Measurements from ENCODE around the gene OSBPL9.

OSBPL9 gene

GRCh38 chr1:51755437-51755836, 138.5 kb downstream of the OSBPL9 start:
- peaks cover 16% of the 10 kb centered on the region for H3K36me3 ChIP-seq (ENCODE audit: control insufficient read depth, insufficient read depth, low read length)

GRCh38 chr1:51756290-51756689, 139.4 kb downstream of the OSBPL9 start:
- Histone ChIP-seq H3K36me3 (ENCODE audit: control insufficient read depth, insufficient read depth, low read length) (peaks cover 16% of the 10 kb centered on the region), H3K27ac (ENCODE audit: insufficient read depth, low read length, poor library complexity, severe bottlenecking) (no peak overlapping the region), H3K4me1 (ENCODE audit: control insufficient read depth, insufficient read depth, low read length, poor library complexity, severe bottlenecking) (no peaks in the 10 kb centered on the region), H3K4me3 (ENCODE audit: insufficient read depth, low read depth, low read length, poor library complexity, severe bottlenecking) (no peak overlapping the region), H3K27me3 (replicated peaks; ENCODE audit: control insufficient read depth, insufficient read depth, low read length, poor library complexity, severe bottlenecking) (no peaks in the 10 kb centered on the region), H3K9me3 (ENCODE audit: control insufficient read depth, low read length) (no peaks in the 10 kb centered on the region)
- no peak for DNase-seq

More at GRCh38 chr1:51755437-51755836, 138.5 kb downstream of the OSBPL9 start:
- H3K27me3 ChIP-seq (replicated peaks; ENCODE audit: control insufficient read depth, insufficient read depth, low read length, poor library complexity, severe bottlenecking) = no peaks in the 10 kb centered on the region
- no peak overlapping the region for H3K4me3 ChIP-seq (ENCODE audit: insufficient read depth, low read depth, low read length, poor library complexity, severe bottlenecking)
- no peaks in the 10 kb centered on the region for H3K4me1 ChIP-seq (ENCODE audit: control insufficient read depth, insufficient read depth, low read length, poor library complexity, severe bottlenecking)
- H3K9me3 ChIP-seq (ENCODE audit: control insufficient read depth, low read length) = no peaks in the 10 kb centered on the region
- no peak for DNase-seq
- no peak overlapping the region for H3K27ac ChIP-seq (ENCODE audit: insufficient read depth, low read length, poor library complexity, severe bottlenecking)

- DNase-seq = no peak
- peaks cover 11% of the 10 kb centered on the region for H3K36me3 ChIP-seq (ENCODE audit: control insufficient read depth, insufficient read depth, low read length)
- no peaks in the 10 kb centered on the region for H3K27me3 ChIP-seq (replicated peaks; ENCODE audit: control insufficient read depth, insufficient read depth, low read length, poor library complexity, severe bottlenecking)
- no peaks in the 10 kb centered on the region for H3K4me1 ChIP-seq (ENCODE audit: control insufficient read depth, insufficient read depth, low read length, poor library complexity, severe bottlenecking)
- H3K27ac ChIP-seq (ENCODE audit: insufficient read depth, low read length, poor library complexity, severe bottlenecking) = no peak overlapping the region
- no peak overlapping the region for H3K4me3 ChIP-seq (ENCODE audit: insufficient read depth, low read depth, low read length, poor library complexity, severe bottlenecking)
- no peaks in the 10 kb centered on the region for H3K9me3 ChIP-seq (ENCODE audit: control insufficient read depth, low read length)
Measured at GRCh38 chr1:51758310-51758709, 141.4 kb downstream of the OSBPL9 start.

- Histone ChIP-seq H3K36me3 (ENCODE audit: control insufficient read depth, insufficient read depth, low read length) (peaks cover 16% of the 10 kb centered on the region), H3K27ac (ENCODE audit: insufficient read depth, low read length, poor library complexity, severe bottlenecking) (no peak overlapping the region), H3K27me3 (replicated peaks; ENCODE audit: control insufficient read depth, insufficient read depth, low read length, poor library complexity, severe bottlenecking) (no peaks in the 10 kb centered on the region), H3K4me3 (ENCODE audit: insufficient read depth, low read depth, low read length, poor library complexity, severe bottlenecking) (no peak overlapping the region), H3K9me3 (ENCODE audit: control insufficient read depth, low read length) (no peaks in the 10 kb centered on the region), H3K4me1 (ENCODE audit: control insufficient read depth, insufficient read depth, low read length, poor library complexity, severe bottlenecking) (no peaks in the 10 kb centered on the region)
- no peak for DNase-seq
Measured at GRCh38 chr1:51760872-51761271, 144.0 kb downstream of the OSBPL9 start.

GRCh38 chr1:51761351-51761750, 144.5 kb downstream of the OSBPL9 start:
- Histone ChIP-seq H3K4me3 (ENCODE audit: insufficient read depth, low read depth, low read length, poor library complexity, severe bottlenecking) (no peak overlapping the region), H3K4me1 (ENCODE audit: control insufficient read depth, insufficient read depth, low read length, poor library complexity, severe bottlenecking) (no peaks in the 10 kb centered on the region), H3K9me3 (ENCODE audit: control insufficient read depth, low read length) (no peaks in the 10 kb centered on the region), H3K27ac (ENCODE audit: insufficient read depth, low read length, poor library complexity, severe bottlenecking) (no peak overlapping the region), H3K36me3 (ENCODE audit: control insufficient read depth, insufficient read depth, low read length) (peaks cover 16% of the 10 kb centered on the region), H3K27me3 (replicated peaks; ENCODE audit: control insufficient read depth, insufficient read depth, low read length, poor library complexity, severe bottlenecking) (no peaks in the 10 kb centered on the region)
- no peak for DNase-seq

GRCh38 chr1:51768971-51769588, 152.2 kb downstream of the OSBPL9 start:
- H3K4me1 ChIP-seq (ENCODE audit: control insufficient read depth, insufficient read depth, low read length, poor library complexity, severe bottlenecking) = no peaks in the 10 kb centered on the region
- no peak overlapping the region for H3K4me3 ChIP-seq (ENCODE audit: insufficient read depth, low read depth, low read length, poor library complexity, severe bottlenecking)
- H3K36me3 ChIP-seq (ENCODE audit: control insufficient read depth, insufficient read depth, low read length) = peaks cover 30% of the 10 kb centered on the region
- no peak for DNase-seq
- no peak overlapping the region for H3K27ac ChIP-seq (ENCODE audit: insufficient read depth, low read length, poor library complexity, severe bottlenecking)
- H3K27me3 ChIP-seq (replicated peaks; ENCODE audit: control insufficient read depth, insufficient read depth, low read length, poor library complexity, severe bottlenecking) = no peaks in the 10 kb centered on the region
- no peaks in the 10 kb centered on the region for H3K9me3 ChIP-seq (ENCODE audit: control insufficient read depth, low read length)

GRCh38 chr1:51776408-51776807, 159.5 kb downstream of the OSBPL9 start:
- Histone ChIP-seq H3K4me1 (ENCODE audit: control insufficient read depth, insufficient read depth, low read length, poor library complexity, severe bottlenecking) (no peaks in the 10 kb centered on the region), H3K27me3 (replicated peaks; ENCODE audit: control insufficient read depth, insufficient read depth, low read length, poor library complexity, severe bottlenecking) (no peaks in the 10 kb centered on the region), H3K9me3 (ENCODE audit: control insufficient read depth, low read length) (no peaks in the 10 kb centered on the region), H3K27ac (ENCODE audit: insufficient read depth, low read length, poor library complexity, severe bottlenecking) (no peak overlapping the region), H3K36me3 (ENCODE audit: control insufficient read depth, insufficient read depth, low read length) (peaks cover 30% of the 10 kb centered on the region), H3K4me3 (ENCODE audit: insufficient read depth, low read depth, low read length, poor library complexity, severe bottlenecking) (no peak overlapping the region)
- DNase-seq = no peak

- no peaks in the 10 kb centered on the region for H3K27me3 ChIP-seq (replicated peaks; ENCODE audit: control insufficient read depth, insufficient read depth, low read length, poor library complexity, severe bottlenecking)
- H3K4me3 ChIP-seq (ENCODE audit: insufficient read depth, low read depth, low read length, poor library complexity, severe bottlenecking) = no peak overlapping the region
- H3K36me3 ChIP-seq (ENCODE audit: control insufficient read depth, insufficient read depth, low read length) = peaks cover 45% of the 10 kb centered on the region
- no peak overlapping the region for H3K27ac ChIP-seq (ENCODE audit: insufficient read depth, low read length, poor library complexity, severe bottlenecking)
- no peak for DNase-seq
- H3K4me1 ChIP-seq (ENCODE audit: control insufficient read depth, insufficient read depth, low read length, poor library complexity, severe bottlenecking) = no peaks in the 10 kb centered on the region
- H3K9me3 ChIP-seq (ENCODE audit: control insufficient read depth, low read length) = no peaks in the 10 kb centered on the region
Measured at GRCh38 chr1:51780927-51781326, 164.0 kb downstream of the OSBPL9 start.

- Histone ChIP-seq H3K27ac (ENCODE audit: insufficient read depth, low read length, poor library complexity, severe bottlenecking) (no peak overlapping the region), H3K4me1 (ENCODE audit: control insufficient read depth, insufficient read depth, low read length, poor library complexity, severe bottlenecking) (no peaks in the 10 kb centered on the region), H3K27me3 (replicated peaks; ENCODE audit: control insufficient read depth, insufficient read depth, low read length, poor library complexity, severe bottlenecking) (no peaks in the 10 kb centered on the region), H3K36me3 (ENCODE audit: control insufficient read depth, insufficient read depth, low read length) (peaks cover 75% of the 10 kb centered on the region), H3K4me3 (ENCODE audit: insufficient read depth, low read depth, low read length, poor library complexity, severe bottlenecking) (no peak overlapping the region), H3K9me3 (ENCODE audit: control insufficient read depth, low read length) (no peaks in the 10 kb centered on the region)
- no peak for DNase-seq
Measured at GRCh38 chr1:51784997-51785421, 168.1 kb downstream of the OSBPL9 start.

GRCh38 chr1:51788938-51789337, 172.0 kb downstream of the OSBPL9 start:
- Histone ChIP-seq H3K27ac (ENCODE audit: insufficient read depth, low read length, poor library complexity, severe bottlenecking) (no peak overlapping the region), H3K36me3 (ENCODE audit: control insufficient read depth, insufficient read depth, low read length) (peaks cover 84% of the 10 kb centered on the region), H3K27me3 (replicated peaks; ENCODE audit: control insufficient read depth, insufficient read depth, low read length, poor library complexity, severe bottlenecking) (no peaks in the 10 kb centered on the region), H3K4me1 (ENCODE audit: control insufficient read depth, insufficient read depth, low read length, poor library complexity, severe bottlenecking) (no peaks in the 10 kb centered on the region), H3K4me3 (ENCODE audit: insufficient read depth, low read depth, low read length, poor library complexity, severe bottlenecking) (no peak overlapping the region), H3K9me3 (ENCODE audit: control insufficient read depth, low read length) (no peaks in the 10 kb centered on the region)
- DNase-seq = no peak
